ENCODE data around the gene UTS2B.

UTS2B gene

DNA sequence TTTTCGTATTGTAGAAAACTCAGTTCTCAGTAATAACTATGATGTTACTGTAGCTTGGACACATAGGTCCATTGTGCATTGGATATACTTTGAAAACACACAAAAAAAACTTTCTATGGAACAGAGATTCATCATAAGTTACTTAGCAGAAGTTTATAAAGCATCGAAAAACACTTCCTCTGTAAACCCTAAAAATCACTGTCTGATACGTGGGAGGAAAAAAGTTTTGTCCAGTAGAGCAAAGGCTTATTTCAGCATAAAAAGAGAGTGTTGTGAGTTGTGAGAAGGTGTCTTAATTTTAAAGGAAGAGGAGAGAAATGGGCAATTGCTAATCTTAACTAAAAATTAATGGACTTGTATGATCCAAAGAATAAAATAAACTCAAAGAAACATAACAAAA lies 66.5 kb downstream of the UTS2B start:
- TF ChIP-seq, protein P1, sequence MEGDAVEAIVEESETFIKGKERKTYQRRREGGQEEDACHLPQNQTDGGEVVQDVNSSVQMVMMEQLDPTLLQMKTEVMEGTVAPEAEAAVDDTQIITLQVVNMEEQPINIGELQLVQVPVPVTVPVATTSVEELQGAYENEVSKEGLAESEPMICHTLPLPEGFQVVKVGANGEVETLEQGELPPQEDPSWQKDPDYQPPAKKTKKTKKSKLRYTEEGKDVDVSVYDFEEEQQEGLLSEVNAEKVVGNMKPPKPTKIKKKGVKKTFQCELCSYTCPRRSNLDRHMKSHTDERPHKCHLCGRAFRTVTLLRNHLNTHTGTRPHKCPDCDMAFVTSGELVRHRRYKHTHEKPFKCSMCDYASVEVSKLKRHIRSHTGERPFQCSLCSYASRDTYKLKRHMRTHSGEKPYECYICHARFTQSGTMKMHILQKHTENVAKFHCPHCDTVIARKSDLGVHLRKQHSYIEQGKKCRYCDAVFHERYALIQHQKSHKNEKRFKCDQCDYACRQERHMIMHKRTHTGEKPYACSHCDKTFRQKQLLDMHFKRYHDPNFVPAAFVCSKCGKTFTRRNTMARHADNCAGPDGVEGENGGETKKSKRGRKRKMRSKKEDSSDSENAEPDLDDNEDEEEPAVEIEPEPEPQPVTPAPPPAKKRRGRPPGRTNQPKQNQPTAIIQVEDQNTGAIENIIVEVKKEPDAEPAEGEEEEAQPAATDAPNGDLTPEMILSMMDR (IDR thresholded peaks at IDR 0.05; ENCODE audit: low read depth, low read length) = no peak
- DNase-seq (ENCODE audit: extremely low read depth, low read depth) = no peak

DNA sequence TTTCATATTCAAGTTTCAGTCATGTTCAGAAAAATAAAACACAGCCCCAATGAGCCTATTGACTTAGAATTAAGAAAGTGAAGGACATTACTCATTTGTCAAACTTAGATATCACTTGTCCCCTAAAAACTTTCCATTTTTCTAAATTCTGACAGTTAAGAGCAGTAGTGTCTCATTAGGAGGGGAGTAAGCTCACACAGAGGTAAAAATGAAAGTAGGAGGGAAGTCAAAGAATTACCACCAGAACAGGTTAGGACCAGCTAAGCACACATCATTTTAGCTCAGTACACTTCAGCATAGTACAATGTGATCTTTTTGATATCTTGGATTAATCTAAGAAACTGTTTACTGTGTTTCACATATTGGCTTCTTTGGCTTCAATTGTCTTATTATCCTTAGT lies 67.0 kb downstream of the UTS2B start:
- no peak for DNase-seq (ENCODE audit: extremely low read depth, low read depth)
- TF ChIP-seq, protein P1 (IDR thresholded peaks at IDR 0.05; ENCODE audit: low read depth, low read length) = no peak

DNA sequence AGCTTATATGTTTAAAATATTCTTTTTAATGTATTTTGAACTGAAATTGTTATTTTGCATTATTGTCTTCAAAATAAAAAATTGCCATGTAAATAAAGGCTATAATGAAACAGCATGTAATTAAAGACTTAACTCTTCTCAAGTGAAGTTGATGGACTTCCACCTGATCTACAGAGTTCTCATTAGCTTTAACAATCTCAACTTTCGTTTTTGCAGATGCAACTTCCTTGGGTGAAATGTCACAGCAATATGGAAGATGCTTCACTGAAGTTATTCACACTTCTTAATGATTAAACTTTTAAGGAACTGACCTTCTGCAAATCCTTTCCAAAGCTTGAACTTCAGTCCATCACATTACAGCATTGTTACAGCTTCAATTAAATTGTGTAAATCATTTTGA lies 67.7 kb downstream of the UTS2B start:
- DNase-seq (ENCODE audit: extremely low read depth, low read depth) = no peak
- TF ChIP-seq, protein P1 (IDR thresholded peaks at IDR 0.05; ENCODE audit: low read depth, low read length) = no peak

DNA sequence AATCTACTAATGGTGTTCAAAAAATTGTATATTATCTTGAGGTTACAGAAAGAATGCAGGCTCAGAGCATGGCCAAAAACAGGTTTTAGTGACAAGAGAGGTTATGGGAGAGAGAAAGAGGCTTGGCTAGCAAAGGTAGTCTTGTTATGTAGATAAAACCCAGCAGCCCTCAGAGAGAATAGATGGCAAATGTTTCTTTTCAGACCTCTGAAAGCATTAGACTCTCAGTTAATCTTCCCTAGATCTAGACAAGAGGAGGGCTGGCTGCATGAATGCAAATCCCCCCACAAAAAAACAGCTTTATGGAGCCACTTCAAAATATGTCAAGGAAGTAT lies 69.1 kb downstream of the UTS2B start:
- TF ChIP-seq, protein P1 (IDR thresholded peaks at IDR 0.05; ENCODE audit: low read depth, low read length) = no peak
- no peak for DNase-seq (ENCODE audit: extremely low read depth, low read depth)

DNA sequence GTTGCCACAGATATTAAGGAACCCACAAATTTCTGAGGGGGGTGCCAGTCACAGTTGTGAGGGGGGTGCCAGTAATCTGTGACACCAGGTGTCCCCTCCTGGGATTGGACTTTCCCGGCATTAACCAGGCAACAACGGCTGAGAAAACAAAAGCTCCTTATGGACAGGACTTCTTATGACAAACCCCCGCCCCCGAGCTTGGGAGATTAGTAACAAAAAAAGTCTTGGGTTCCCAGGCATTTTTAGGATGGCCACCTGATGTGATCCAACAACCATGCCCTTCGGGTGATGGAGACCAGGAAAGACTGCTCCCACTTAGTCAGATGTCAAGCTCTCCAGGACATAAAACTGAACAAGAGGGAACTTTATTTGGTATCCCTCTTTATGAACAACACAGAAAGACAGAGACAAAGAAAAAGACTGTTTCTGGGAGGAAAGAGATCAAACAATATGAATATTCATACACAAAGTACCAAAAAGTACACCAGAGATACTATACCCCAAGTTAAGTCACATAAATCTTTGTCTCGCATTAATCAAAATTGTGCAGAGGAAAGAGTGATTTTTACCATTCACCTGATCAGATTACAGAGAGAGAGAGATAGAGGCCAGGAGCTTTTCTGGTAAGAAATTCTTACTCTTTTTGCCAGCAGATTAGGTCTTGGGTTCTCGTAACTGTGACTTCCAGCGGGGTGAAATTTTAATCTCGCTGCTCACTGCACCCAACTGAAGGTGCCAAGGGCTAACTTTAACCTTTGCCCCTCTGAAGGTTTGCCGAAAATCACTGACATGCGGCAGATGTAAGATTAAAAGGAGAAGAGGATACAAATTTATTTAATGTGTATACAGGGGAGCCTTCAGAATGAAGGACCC lies 69.7 kb downstream of the UTS2B start:
- TF ChIP-seq, protein P1 (IDR thresholded peaks at IDR 0.05; ENCODE audit: low read depth, low read length) = no peak
- DNase-seq (ENCODE audit: extremely low read depth, low read depth) = no peak

DNA sequence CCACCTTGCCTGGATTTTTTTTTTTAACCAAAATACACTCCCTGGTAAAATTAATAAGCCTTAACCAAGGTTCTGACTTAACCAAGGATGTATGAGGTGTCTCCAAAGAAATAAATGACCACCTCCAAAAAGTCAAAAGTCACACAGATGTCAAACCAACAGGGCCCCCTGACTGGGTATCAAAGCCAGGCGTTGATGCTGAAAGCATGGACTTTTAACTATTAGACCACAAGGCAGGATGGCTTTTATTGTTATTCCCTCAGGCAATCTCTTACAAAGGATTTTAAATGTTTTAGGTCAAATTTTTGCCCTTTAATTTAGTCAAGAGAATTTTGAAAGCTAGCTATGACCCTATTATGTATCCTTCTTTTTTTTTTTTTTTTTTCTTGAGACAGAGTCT lies 70.8 kb downstream of the UTS2B start:
- TF ChIP-seq, protein P1 (IDR thresholded peaks at IDR 0.05; ENCODE audit: low read depth, low read length) = no peak
- no peak for DNase-seq (ENCODE audit: extremely low read depth, low read depth)

DNA sequence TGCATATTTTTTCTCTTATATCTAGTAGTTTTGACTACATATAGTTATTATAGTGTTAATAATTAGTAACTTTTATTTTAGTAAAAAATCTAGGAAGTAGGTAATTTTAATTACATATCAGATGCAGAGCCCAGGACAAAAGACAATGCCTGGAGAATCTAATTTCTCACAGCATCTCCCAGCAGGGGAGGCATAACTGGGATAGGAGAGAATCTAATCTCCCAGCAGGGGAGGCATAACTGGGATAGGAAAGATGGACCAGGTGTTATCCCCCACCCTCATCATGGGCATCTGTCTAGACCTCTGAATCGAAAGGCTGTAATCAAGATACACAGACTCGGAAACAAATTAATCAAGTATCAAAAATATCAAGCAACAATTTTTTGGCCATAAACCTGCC lies 73.0 kb downstream of the UTS2B start:
- TF ChIP-seq, protein P1 (IDR thresholded peaks at IDR 0.05; ENCODE audit: low read depth, low read length) = no peak

More for the DNA sequence above, 73.0 kb downstream of the UTS2B start:
- no peak for DNase-seq (ENCODE audit: extremely low read depth, low read depth)
